Loucy (cell line): ENCODE results near the gene FGF8.

Source experiments
- H2AFZ ChIP-seq: fragments of 200-600 bp; sonication (generic); 2 replicates; pipeline ENCODE4 v1.6.0; 2016; ENCODE audit warnings: antibody characterized with exemption, mild to moderate bottlenecking, low read length, moderate library complexity
- H3F3A ChIP-seq: fragments of 200-600 bp; 2 replicates; pipeline ENCODE4 v1.6.0; 2016; ENCODE audit warnings: antibody characterized with exemption, low read depth, mild to moderate bottlenecking
- H3K27me3 ChIP-seq: fragments of 200-600 bp; sonication (generic); 2 replicates; pipeline ENCODE4 v1.6.1; 2014; ENCODE audit warnings: low read length, mild to moderate bottlenecking; ENCODE audit not compliant: insufficient read depth, poor library complexity, severe bottlenecking
- H3K36me3 ChIP-seq: fragments of 200-600 bp; sonication (generic); 2 replicates; pipeline ENCODE4 v1.6.1; 2016; ENCODE audit warnings: low read length; ENCODE audit not compliant: insufficient read depth
- H3K4me1 ChIP-seq: fragments of 200-600 bp; sonication (generic); 2 replicates; pipeline ENCODE4 v1.5.1; 2014; ENCODE audit warnings: low read length, mild to moderate bottlenecking; ENCODE audit not compliant: insufficient read depth, poor library complexity, severe bottlenecking
- H3K4me2 ChIP-seq: fragments of 200-600 bp; sonication (generic); 2 replicates; pipeline ENCODE4 v1.6.0; 2014; ENCODE audit warnings: antibody characterized with exemption, low read length, low read depth, mild to moderate bottlenecking; ENCODE audit not compliant: poor library complexity, severe bottlenecking
- H3K4me3 ChIP-seq: fragments of 200-600 bp; sonication (generic); 2 replicates; pipeline ENCODE4 v1.5.1; 2014; ENCODE audit warnings: low read length, mild to moderate bottlenecking, mixed read lengths; ENCODE audit not compliant: poor library complexity, severe bottlenecking
- H3K79me2 ChIP-seq: fragments of 200-600 bp; sonication (generic); 2 replicates; pipeline ENCODE4 v1.6.1; 2014; ENCODE audit warnings: low read length; ENCODE audit not compliant: insufficient read depth
- H3K9ac ChIP-seq: fragments of 200-600 bp; sonication (generic); 2 replicates; pipeline ENCODE4 v1.6.0; 2014; ENCODE audit warnings: mild to moderate bottlenecking, low read depth, low read length, moderate library complexity; ENCODE audit not compliant: poor library complexity, severe bottlenecking
- H3K9me2 ChIP-seq: fragments of 200-600 bp; sonication (generic); replicated peaks from 2 replicates; pipeline ENCODE4 v1.6.1; 2016; ENCODE audit warnings: low read depth, low read length, mixed read lengths
- H3K9me3 ChIP-seq: fragments of 200-600 bp; sonication (generic); 2 replicates; pipeline ENCODE4 v1.6.1; 2014; ENCODE audit warnings: mild to moderate bottlenecking, antibody characterized with exemption, low read length, low read depth; ENCODE audit not compliant: insufficient read depth
- H4K20me1 ChIP-seq: fragments of 200-600 bp; sonication (generic); 2 replicates; pipeline ENCODE4 v1.6.0; 2014; ENCODE audit warnings: antibody characterized with exemption, low read length, mild to moderate bottlenecking; ENCODE audit not compliant: insufficient read depth, poor library complexity, severe bottlenecking
- EZH2phosphoT487 ChIP-seq: fragments of 200-600 bp; IDR thresholded peaks from 2 replicates; pipeline ENCODE4 v1.6.1; 2018; ENCODE audit warnings: antibody characterized with exemption, mild to moderate bottlenecking, moderate library complexity, borderline replicate concordance
- TF ChIP-seq, protein P1 (sequence below): fragments of 200-600 bp; sonication (generic); conservative IDR thresholded peaks from 2 replicates; pipeline ENCODE4 v1.5.1; 2014; ENCODE audit warnings: mild to moderate bottlenecking, antibody characterized with exemption, low read length

The FGF8 gene

DNA sequence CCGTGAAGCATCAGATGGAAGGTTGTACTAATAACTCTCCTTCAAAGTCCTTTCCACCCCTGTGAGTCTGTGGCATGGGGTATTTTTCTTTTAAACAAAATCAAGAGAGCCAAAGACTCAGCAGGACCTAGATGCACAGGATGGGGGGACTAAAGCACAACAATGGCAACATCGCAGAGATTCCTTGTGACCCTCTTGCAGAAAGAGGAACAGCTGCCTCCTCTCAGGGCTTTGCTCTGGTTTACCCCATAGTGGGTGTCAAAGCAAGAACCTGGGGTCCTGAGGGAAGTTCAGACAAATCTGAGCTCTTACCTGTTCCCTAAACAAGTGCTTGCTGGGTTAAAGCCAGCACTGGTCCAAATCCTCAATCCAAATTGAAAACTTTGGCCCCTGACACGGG lies 39.2 kb downstream of the FGF8 start:
- Histone ChIP-seq H3K9me2 (no peaks in the 10 kb centered on the region), H3K4me1 (no peaks in the 10 kb centered on the region), H2AFZ (no peak overlapping the region), H3K9ac (no peak overlapping the region), H3F3A (no peaks in the 10 kb centered on the region), H3K4me3 (no peak overlapping the region), H3K36me3 (no peaks in the 10 kb centered on the region), H4K20me1 (no peaks in the 10 kb centered on the region), H3K4me2 (no peak overlapping the region), H3K9me3 (no peaks in the 10 kb centered on the region), H3K27me3 (no peaks in the 10 kb centered on the region), H3K79me2 (no peaks in the 10 kb centered on the region)
- no peak for TF ChIP-seq EZH2phosphoT487
- TF ChIP-seq, protein P1, sequence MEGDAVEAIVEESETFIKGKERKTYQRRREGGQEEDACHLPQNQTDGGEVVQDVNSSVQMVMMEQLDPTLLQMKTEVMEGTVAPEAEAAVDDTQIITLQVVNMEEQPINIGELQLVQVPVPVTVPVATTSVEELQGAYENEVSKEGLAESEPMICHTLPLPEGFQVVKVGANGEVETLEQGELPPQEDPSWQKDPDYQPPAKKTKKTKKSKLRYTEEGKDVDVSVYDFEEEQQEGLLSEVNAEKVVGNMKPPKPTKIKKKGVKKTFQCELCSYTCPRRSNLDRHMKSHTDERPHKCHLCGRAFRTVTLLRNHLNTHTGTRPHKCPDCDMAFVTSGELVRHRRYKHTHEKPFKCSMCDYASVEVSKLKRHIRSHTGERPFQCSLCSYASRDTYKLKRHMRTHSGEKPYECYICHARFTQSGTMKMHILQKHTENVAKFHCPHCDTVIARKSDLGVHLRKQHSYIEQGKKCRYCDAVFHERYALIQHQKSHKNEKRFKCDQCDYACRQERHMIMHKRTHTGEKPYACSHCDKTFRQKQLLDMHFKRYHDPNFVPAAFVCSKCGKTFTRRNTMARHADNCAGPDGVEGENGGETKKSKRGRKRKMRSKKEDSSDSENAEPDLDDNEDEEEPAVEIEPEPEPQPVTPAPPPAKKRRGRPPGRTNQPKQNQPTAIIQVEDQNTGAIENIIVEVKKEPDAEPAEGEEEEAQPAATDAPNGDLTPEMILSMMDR = no peak

DNA sequence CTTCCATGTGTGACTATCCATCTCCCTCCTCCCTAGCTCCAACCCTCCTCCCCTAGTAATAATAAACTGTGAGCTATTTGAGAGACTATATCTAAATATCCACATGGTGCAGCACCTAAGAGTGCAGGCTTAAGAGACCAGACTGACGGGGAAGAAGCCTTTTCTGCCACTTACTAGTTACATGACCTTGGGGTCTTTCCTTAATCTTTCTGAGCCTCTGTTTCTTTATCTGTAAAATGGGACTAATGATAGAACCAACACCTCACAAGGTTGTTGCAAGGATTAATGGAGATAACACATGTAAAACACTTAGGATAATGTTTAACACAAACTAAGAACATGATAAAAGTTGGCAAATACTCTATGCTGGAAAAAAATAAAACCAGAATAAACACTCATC lies 43.8 kb downstream of the FGF8 start:
- no peak overlapping the region for H2AFZ ChIP-seq
- no peak overlapping the region for H3K4me2 ChIP-seq
- no peaks in the 10 kb centered on the region for H3K9me2 ChIP-seq
- no peaks in the 10 kb centered on the region for H3K36me3 ChIP-seq
- no peaks in the 10 kb centered on the region for H3K4me1 ChIP-seq
- no peak overlapping the region for H3K4me3 ChIP-seq
- H3K9ac ChIP-seq = no peak overlapping the region
- no peaks in the 10 kb centered on the region for H3K27me3 ChIP-seq
- H3K9me3 ChIP-seq = no peaks in the 10 kb centered on the region
- no peaks in the 10 kb centered on the region for H3F3A ChIP-seq
- H3K79me2 ChIP-seq = no peaks in the 10 kb centered on the region
- no peak for TF ChIP-seq EZH2phosphoT487
- TF ChIP-seq, protein P1 = no peak
- H4K20me1 ChIP-seq = no peaks in the 10 kb centered on the region

DNA sequence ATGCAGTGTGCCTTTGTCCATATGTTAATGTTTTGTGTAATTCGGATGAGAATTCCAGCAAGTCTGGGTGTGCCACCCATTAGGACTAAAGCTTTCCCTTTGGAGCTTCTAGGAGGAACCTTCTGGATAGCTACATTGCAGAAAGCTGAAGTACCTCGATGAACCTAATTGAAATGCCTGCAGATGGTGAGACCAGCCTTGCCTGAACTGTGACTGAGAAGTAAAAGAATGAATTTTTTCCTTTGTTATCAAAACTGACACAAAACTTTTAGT lies 49.9 kb downstream of the FGF8 start:
- Histone ChIP-seq H3K9me2 (no peaks in the 10 kb centered on the region), H3K79me2 (no peaks in the 10 kb centered on the region), H3K4me1 (no peaks in the 10 kb centered on the region), H3K4me3 (no peak overlapping the region), H2AFZ (no peak overlapping the region), H3K27me3 (no peaks in the 10 kb centered on the region), H3K9ac (no peak overlapping the region), H3K36me3 (no peaks in the 10 kb centered on the region), H3F3A (no peaks in the 10 kb centered on the region), H3K4me2 (no peak overlapping the region), H3K9me3 (no peaks in the 10 kb centered on the region), H4K20me1 (no peaks in the 10 kb centered on the region)
- TF ChIP-seq, protein P1 = no peak
- TF ChIP-seq EZH2phosphoT487 = no peak
